ENCODE results near the gene TMEM51. TPM values are rescaled to one million over a fixed set of nuclear protein-coding genes. Genes with fewer than 3 reads are reported as not detected.
"Not testable (repeated sequence)": the region's sequence is repeated elsewhere in the genome, so short reads cannot be mapped to it uniquely, and the experiment has no call there.

The TMEM51 gene
- total RNA-seq, 1 donor from 2014 or later: 82.3 TPM

- Histone ChIP-seq H3K4me3 (ENCODE audit: low read depth, low read length) (no peak overlapping the region), H3K27me3 (ENCODE audit: control insufficient read depth, insufficient read depth, low read length) (no peaks in the 10 kb centered on the region), H3K36me3 (ENCODE audit: control insufficient read depth, insufficient read depth, low read length) (no peaks in the 10 kb centered on the region)
- no peak for TF ChIP-seq CTCF (IDR thresholded peaks at IDR 0.05; ENCODE audit: insufficient read depth, low read length, poor library complexity, severe bottlenecking)
- no peak for DNase-seq (ENCODE audit: low read depth)
These were observed 25.5 kb upstream of the TMEM51 start for GRCh38 chr1:15128077-15128476.

GRCh38 chr1:15128520-15129313, 24.8 kb upstream of the TMEM51 start:
- Histone ChIP-seq H3K4me3 (ENCODE audit: low read depth, low read length) (no peak overlapping the region), H3K27me3 (ENCODE audit: control insufficient read depth, insufficient read depth, low read length) (no peaks in the 10 kb centered on the region), H3K36me3 (ENCODE audit: control insufficient read depth, insufficient read depth, low read length) (no peaks in the 10 kb centered on the region)
- TF ChIP-seq CTCF (IDR thresholded peaks at IDR 0.05; ENCODE audit: insufficient read depth, low read length, poor library complexity, severe bottlenecking): peak; percentile 94
- DNase-seq (ENCODE audit: low read depth): no peak

- Histone ChIP-seq H3K36me3 (ENCODE audit: control insufficient read depth, insufficient read depth, low read length) (no peaks in the 10 kb centered on the region), H3K27me3 (ENCODE audit: control insufficient read depth, insufficient read depth, low read length) (no peaks in the 10 kb centered on the region), H3K4me3 (ENCODE audit: low read depth, low read length) (no peak overlapping the region)
- TF ChIP-seq CTCF (IDR thresholded peaks at IDR 0.05; ENCODE audit: insufficient read depth, low read length, poor library complexity, severe bottlenecking): no peak
- no peak for DNase-seq (ENCODE audit: low read depth)
These were observed 23.6 kb upstream of the TMEM51 start for GRCh38 chr1:15129944-15130343.

GRCh38 chr1:15130607-15131006, 22.9 kb upstream of the TMEM51 start:
- no peak for DNase-seq (ENCODE audit: low read depth)
- Histone ChIP-seq H3K36me3 (ENCODE audit: control insufficient read depth, insufficient read depth, low read length) (no peaks in the 10 kb centered on the region), H3K4me3 (ENCODE audit: low read depth, low read length) (no peak overlapping the region), H3K27me3 (ENCODE audit: control insufficient read depth, insufficient read depth, low read length) (no peaks in the 10 kb centered on the region)
- no peak for TF ChIP-seq CTCF (IDR thresholded peaks at IDR 0.05; ENCODE audit: insufficient read depth, low read length, poor library complexity, severe bottlenecking)

- DNase-seq (ENCODE audit: low read depth): no peak
- TF ChIP-seq CTCF (IDR thresholded peaks at IDR 0.05; ENCODE audit: insufficient read depth, low read length, poor library complexity, severe bottlenecking): no peak
- Histone ChIP-seq H3K36me3 (ENCODE audit: control insufficient read depth, insufficient read depth, low read length) (no peaks in the 10 kb centered on the region), H3K4me3 (ENCODE audit: low read depth, low read length) (no peak overlapping the region), H3K27me3 (ENCODE audit: control insufficient read depth, insufficient read depth, low read length) (no peaks in the 10 kb centered on the region)
These were observed 20.6 kb upstream of the TMEM51 start for GRCh38 chr1:15132965-15133364.

- DNase-seq (ENCODE audit: low read depth): no peak
- no peaks in the 10 kb centered on the region for H3K27me3 ChIP-seq (ENCODE audit: control insufficient read depth, insufficient read depth, low read length)
- no peak for TF ChIP-seq CTCF (IDR thresholded peaks at IDR 0.05; ENCODE audit: insufficient read depth, low read length, poor library complexity, severe bottlenecking)
- H3K36me3 ChIP-seq (ENCODE audit: control insufficient read depth, insufficient read depth, low read length): no peaks in the 10 kb centered on the region
- no peak overlapping the region for H3K4me3 ChIP-seq (ENCODE audit: low read depth, low read length)
These were observed 19.3 kb upstream of the TMEM51 start for GRCh38 chr1:15134285-15134684.

DNA sequence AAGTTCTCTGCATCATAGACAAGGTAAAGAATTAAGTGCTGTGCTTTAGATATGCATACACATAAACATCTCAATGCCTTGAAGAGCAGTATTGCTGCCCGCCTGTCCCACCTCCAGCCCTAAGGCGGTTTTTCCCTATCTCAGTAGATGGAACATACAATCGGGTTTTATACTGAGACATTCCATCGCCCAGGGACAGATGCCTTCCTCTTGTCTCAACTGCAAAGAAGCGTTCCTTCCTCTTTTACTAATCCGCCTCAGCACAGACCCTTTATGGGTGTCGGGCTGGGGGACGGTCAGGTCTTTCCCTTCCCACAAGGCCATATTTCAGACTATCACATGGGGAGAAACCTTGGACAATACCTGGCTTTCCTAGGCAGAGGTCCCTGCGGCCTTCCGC, 17.9 kb upstream of the TMEM51 start:
- not testable (repeated sequence) for H3K27me3 ChIP-seq (ENCODE audit: control insufficient read depth, insufficient read depth, low read length); DNase-seq (ENCODE audit: low read depth); H3K36me3 ChIP-seq (ENCODE audit: control insufficient read depth, insufficient read depth, low read length); H3K4me3 ChIP-seq (ENCODE audit: low read depth, low read length)

All from kidney epithelial cell (primary cell).